Rectal smooth muscle tissue (tissue), 1 donor: ENCODE results near the gene USP26.
"Not testable (repeated sequence)": the region's sequence is repeated elsewhere in the genome, so short reads cannot be mapped to it uniquely, and the experiment has no call there.

Source experiments
- H3K27ac ChIP-seq: one replicate; pipeline ENCODE4 v1.7.0; 2013; ENCODE audit warnings: low read depth, low read length, inconsistent platforms
- H3K27me3 ChIP-seq: one replicate; pipeline ENCODE4 v1.7.0; 2013; ENCODE audit warnings: low read length; ENCODE audit not compliant: control insufficient read depth, insufficient read depth
- H3K36me3 ChIP-seq: one replicate; pipeline ENCODE4 v1.7.0; 2013; ENCODE audit warnings: low read length; ENCODE audit not compliant: control insufficient read depth, insufficient read depth
- H3K4me1 ChIP-seq: one replicate; pipeline ENCODE4 v1.7.0; 2013; ENCODE audit warnings: low read length; ENCODE audit not compliant: control insufficient read depth, insufficient read depth
- H3K4me3 ChIP-seq: one replicate; pipeline ENCODE4 v1.7.0; 2013; ENCODE audit warnings: low read length
- H3K9ac ChIP-seq: one replicate; pipeline ENCODE4 v1.7.0; 2013; ENCODE audit warnings: low read length

Gene USP26

GRCh38 chrX:132999209-132999608 lies 97.7 kb downstream of the USP26 start:
- H3K27ac ChIP-seq: no peak overlapping the region
- H3K4me1 ChIP-seq: no peaks in the 10 kb centered on the region
- no peak overlapping the region for H3K9ac ChIP-seq
- H3K27me3 ChIP-seq: no peaks in the 10 kb centered on the region
- H3K4me3 ChIP-seq: no peak overlapping the region
- no peaks in the 10 kb centered on the region for H3K36me3 ChIP-seq

- Histone ChIP-seq H3K4me1 (no peaks in the 10 kb centered on the region), H3K9ac (no peak overlapping the region), H3K27me3 (no peaks in the 10 kb centered on the region), H3K36me3 (no peaks in the 10 kb centered on the region), H3K4me3 (no peak overlapping the region), H3K27ac (no peak overlapping the region)
Observed at GRCh38 chrX:132990835-132991234, 106.1 kb downstream of the USP26 start.

DNA sequence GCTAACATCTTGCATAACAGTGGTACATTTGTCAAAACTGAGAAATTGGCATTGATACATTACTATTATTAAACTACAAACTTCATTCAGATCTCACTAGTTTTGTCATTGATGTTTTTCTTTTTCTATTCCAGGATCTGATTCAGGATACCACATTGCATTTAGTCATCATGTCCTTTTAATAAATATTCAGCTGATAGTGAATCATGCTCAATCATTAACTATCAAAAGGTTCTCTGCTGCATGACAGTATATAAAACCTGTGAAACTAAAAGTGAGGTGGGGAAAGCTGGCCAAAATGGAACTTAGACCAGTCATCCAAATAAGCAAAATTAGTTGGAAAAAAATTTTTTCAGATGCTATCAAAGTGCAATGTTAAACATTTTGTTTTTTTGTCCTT lies 110.4 kb downstream of the USP26 start:
- H3K27me3 ChIP-seq: no peaks in the 10 kb centered on the region

GRCh38 chrX:132984058-132984650 lies 112.8 kb downstream of the USP26 start:
- Histone ChIP-seq H3K4me3 (no peak overlapping the region), H3K36me3 (no peaks in the 10 kb centered on the region), H3K4me1 (no peaks in the 10 kb centered on the region), H3K27me3 (no peaks in the 10 kb centered on the region), H3K9ac (no peak overlapping the region), H3K27ac (no peak overlapping the region)

More for the DNA sequence above, 110.4 kb downstream of the USP26 start:
- H3K4me1 ChIP-seq: no peaks in the 10 kb centered on the region
- H3K9ac ChIP-seq: no peak overlapping the region
- H3K27ac ChIP-seq: no peak overlapping the region
- H3K36me3 ChIP-seq: no peaks in the 10 kb centered on the region
- no peak overlapping the region for H3K4me3 ChIP-seq

- Histone ChIP-seq H3K27me3 (no peaks in the 10 kb centered on the region), H3K36me3 (no peaks in the 10 kb centered on the region), H3K4me1 (no peaks in the 10 kb centered on the region), H3K27ac (no peak overlapping the region), H3K9ac (no peak overlapping the region), H3K4me3 (no peak overlapping the region)
Observed at GRCh38 chrX:132983496-132983895, 113.4 kb downstream of the USP26 start.

DNA sequence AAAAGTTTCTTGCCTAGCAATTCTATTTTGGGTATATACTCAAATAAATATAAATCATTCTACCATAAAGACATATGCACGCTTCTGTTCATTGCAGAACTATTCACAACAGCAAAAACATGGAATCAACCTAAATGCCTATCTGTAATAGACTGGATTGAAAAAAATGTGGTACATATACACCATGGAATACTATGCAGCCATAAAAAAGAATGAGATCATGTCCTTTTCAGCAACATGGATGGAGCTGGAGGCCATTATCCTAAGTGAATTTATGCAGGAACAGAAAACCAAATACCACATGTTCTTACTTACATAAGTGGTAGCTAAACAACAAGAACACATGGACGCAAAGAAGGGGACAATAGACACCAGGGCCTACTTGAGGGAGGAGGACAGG lies 116.9 kb downstream of the USP26 start:
- not testable (repeated sequence) for H3K4me3 ChIP-seq, H3K4me1 ChIP-seq, H3K27me3 ChIP-seq, H3K27ac ChIP-seq, H3K9ac ChIP-seq, H3K36me3 ChIP-seq
